ENCODE results near the gene ALDH1A2. TPM values are rescaled to one million over a fixed set of nuclear protein-coding genes. Genes with fewer than 3 reads are reported as not detected.

The ALDH1A2 gene
- polyA plus RNA-seq, 1 of the 3 experiments (the other 2 are of a cell fraction) = not detected

DNA sequence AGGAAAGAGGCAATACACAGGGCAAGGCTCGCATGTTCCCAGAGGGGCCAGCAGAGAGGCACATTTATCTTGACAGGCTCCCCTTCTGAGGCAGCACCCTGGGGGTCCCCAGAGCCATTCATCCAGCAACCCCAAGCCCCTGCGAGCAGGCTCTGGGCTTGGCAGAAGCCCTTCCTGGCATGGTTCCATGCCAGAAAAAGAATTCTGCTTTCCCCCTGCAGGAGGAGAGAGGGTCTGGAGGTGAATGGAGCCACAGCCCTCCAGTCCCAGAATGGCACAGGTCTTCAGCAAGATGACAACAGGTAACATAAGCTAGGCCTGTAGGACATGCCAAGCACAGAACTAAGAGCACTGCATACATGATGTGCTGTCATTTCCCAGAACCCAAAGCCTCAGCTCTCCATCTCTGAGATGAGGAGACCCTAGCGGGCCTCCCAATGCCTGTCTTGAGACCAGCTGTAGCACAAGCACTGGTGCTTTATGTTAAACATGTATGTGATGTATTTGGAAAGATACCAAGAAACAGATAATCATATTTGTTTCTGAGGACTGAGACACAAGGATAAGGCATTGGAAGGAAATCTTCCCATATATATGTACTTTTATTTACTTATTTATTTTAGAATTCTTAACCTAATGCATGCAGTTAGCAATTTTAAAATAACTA lies 121.6 kb downstream of the ALDH1A2 start:
- Histone ChIP-seq H2AFZ (ENCODE audit: low read depth) (no peak overlapping the region), H3K27ac (ENCODE audit: low read depth in 2 of 2, low read length in 1 of 2) (no peak overlapping the region), H4K20me1 (ENCODE audit: insufficient read depth) (no peaks in the 10 kb centered on the region), H3K27me3 (ENCODE audit: insufficient read depth) (no peaks in the 10 kb centered on the region), H3K4me3 (ENCODE audit: low read depth in 2 of 2, low read length in 1 of 2) (no peak overlapping the region), H3K9ac (no peak overlapping the region), H3K36me3 (replicated peaks in 1 of 2; ENCODE audit: control insufficient read depth in 1 of 2, insufficient read depth in 2 of 2, low read length in 1 of 2) (no peaks in the 10 kb centered on the region), H3K79me2 (ENCODE audit: insufficient read depth) (no peaks in the 10 kb centered on the region), H3K4me1 (ENCODE audit: control insufficient read depth in 1 of 2, insufficient read depth in 2 of 2, low read depth in 1 of 2, low read length in 1 of 2) (peaks cover 0 to 17% of the 10 kb centered on the region in 2 experiments; a peak in 2 of 4 replicates), H3K4me2 (no peak overlapping the region), H3F3A (replicated peaks; ENCODE audit: insufficient read depth) (no peaks in the 10 kb centered on the region), H3K9me2 (no peaks in the 10 kb centered on the region), H3K9me3 (no peaks in the 10 kb centered on the region)
- TF ChIP-seq EZH2phosphoT487 (IDR thresholded peaks at IDR 0.05; ENCODE audit: borderline replicate concordance, low read depth) (no peak), TCF12 (IDR thresholded peaks at IDR 0.05) (no peak), GATA2 (CRISPR knock-in tag; IDR thresholded peaks at IDR 0.05) (no peak), MEF2A (IDR thresholded peaks at IDR 0.05; ENCODE audit: borderline replicate concordance, low read depth) (no peak), CHD2 (IDR thresholded peaks at IDR 0.05; ENCODE audit: low read length, partially characterized antibody) (no peak), NRF1 (IDR thresholded peaks at IDR 0.05; ENCODE audit: low read depth, low read length) (no peak), RCOR1 (IDR thresholded peaks at IDR 0.05; ENCODE audit: low read length) (no peak), ELF1 (IDR thresholded peaks at IDR 0.05) (no peak), TEAD4 (IDR thresholded peaks at IDR 0.05; ENCODE audit: borderline replicate concordance, insufficient read depth) (no peak), GABPA (IDR thresholded peaks at IDR 0.05; ENCODE audit: low read depth) (no peak), YY1 (IDR thresholded peaks at IDR 0.05; ENCODE audit: low read depth) (no peak), EP300 (IDR thresholded peaks at IDR 0.05; ENCODE audit: borderline replicate concordance in 1 of 2, low read depth in 1 of 2, low read length in 1 of 2) (no peak), TAF1 (IDR thresholded peaks at IDR 0.05; ENCODE audit: borderline replicate concordance, low read depth, low read length) (no peak), RXRA (IDR thresholded peaks at IDR 0.05; ENCODE audit: borderline replicate concordance, low read depth) (no peak), RFX5 (IDR thresholded peaks at IDR 0.05; ENCODE audit: low read length) (no peak)
- TF ChIP-seq, protein P1, sequence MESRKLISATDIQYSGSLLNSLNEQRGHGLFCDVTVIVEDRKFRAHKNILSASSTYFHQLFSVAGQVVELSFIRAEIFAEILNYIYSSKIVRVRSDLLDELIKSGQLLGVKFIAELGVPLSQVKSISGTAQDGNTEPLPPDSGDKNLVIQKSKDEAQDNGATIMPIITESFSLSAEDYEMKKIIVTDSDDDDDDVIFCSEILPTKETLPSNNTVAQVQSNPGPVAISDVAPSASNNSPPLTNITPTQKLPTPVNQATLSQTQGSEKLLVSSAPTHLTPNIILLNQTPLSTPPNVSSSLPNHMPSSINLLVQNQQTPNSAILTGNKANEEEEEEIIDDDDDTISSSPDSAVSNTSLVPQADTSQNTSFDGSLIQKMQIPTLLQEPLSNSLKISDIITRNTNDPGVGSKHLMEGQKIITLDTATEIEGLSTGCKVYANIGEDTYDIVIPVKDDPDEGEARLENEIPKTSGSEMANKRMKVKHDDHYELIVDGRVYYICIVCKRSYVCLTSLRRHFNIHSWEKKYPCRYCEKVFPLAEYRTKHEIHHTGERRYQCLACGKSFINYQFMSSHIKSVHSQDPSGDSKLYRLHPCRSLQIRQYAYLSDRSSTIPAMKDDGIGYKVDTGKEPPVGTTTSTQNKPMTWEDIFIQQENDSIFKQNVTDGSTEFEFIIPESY (IDR thresholded peaks at IDR 0.05; ENCODE audit: borderline replicate concordance, low read depth) = no peak
- TF ChIP-seq, protein P2, sequence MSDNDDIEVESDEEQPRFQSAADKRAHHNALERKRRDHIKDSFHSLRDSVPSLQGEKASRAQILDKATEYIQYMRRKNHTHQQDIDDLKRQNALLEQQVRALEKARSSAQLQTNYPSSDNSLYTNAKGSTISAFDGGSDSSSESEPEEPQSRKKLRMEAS (IDR thresholded peaks at IDR 0.05; ENCODE audit: low read depth) = no peak
- TF ChIP-seq, protein P3, sequence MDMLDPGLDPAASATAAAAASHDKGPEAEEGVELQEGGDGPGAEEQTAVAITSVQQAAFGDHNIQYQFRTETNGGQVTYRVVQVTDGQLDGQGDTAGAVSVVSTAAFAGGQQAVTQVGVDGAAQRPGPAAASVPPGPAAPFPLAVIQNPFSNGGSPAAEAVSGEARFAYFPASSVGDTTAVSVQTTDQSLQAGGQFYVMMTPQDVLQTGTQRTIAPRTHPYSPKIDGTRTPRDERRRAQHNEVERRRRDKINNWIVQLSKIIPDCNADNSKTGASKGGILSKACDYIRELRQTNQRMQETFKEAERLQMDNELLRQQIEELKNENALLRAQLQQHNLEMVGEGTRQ (IDR thresholded peaks at IDR 0.05; ENCODE audit: borderline replicate concordance, low read depth, low read length) = no peak
- no peak for DNase-seq
- WGBS (ENCODE audit: low lambda C conversion rate) = 27% methylated on average over 2 of the region's 3 CpGs
- CTCF ChIA-PET = interaction anchor here (0.7 to 1.3 kb wide), 5 partner anchors 9 to 122 kb away, joined by 3 to 4 read pairs (median 3); partner anchors contain the start of gene ALDH1A2
- POLR2A ChIA-PET = no interaction called here
